Stimulated activated CD8-positive, alpha-beta memory T cell treated with anti-CD3 and anti-CD28 coated beads, Interleukin-4, amount 100 ng/mL, for 1 hour (primary cell): Measurements from ENCODE around the gene MGP.

Source experiments
- DNase-seq, 2 donors: peaks; one replicate each; pipeline ENCODE4 v3.0.0-alpha.2; 2020; ENCODE audit warnings: low read depth in 2 of 2, low spot score in 1 of 2

The MGP gene

GRCh38 chr12:14868916-14869506 is 16.6 kb downstream of the MGP start:
- no peak for DNase-seq

DNA sequence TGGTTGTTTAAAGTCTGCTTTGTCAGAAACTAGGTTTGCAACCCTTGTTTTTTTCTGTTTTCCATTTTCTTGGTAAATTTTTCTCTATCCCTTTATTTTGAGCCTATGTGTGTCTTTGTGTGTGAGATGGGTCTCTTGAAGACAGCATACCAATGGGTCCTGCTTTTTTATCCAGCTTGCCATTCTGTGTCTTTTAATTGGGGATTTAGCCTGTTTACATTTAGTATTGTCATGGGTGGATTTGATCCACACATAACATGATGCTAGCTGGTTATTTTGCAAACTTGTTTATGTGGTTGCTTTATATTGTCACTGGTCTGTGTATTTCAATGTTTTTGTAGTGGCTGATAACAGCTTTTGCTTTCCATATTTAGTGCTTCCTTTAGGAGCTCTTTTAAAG is 25.2 kb downstream of the MGP start:
- DNase-seq = no peak

DNA sequence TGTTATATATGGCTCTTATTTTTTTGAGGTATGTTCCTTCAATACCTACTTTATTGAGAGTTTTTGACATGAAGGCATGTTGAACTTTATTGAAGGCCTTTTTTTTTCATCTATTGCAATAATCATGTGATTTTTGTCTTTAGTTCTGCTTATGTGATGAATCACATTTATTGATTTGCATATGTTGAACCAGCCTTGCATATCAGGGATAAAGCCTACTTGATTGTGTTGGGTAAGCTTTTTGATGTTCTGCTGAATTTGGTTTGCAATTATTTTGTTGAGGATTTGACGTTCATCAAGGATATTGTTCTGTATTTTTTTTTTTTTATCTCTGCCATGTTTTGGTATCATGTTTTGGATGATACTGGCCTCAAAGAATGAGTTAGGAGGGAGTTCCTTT is 27.1 kb downstream of the MGP start:
- DNase-seq = no peak

- no peak for DNase-seq
Observed at GRCh38 chr12:14854586-14855183, 31.0 kb downstream of the MGP start.

DNA sequence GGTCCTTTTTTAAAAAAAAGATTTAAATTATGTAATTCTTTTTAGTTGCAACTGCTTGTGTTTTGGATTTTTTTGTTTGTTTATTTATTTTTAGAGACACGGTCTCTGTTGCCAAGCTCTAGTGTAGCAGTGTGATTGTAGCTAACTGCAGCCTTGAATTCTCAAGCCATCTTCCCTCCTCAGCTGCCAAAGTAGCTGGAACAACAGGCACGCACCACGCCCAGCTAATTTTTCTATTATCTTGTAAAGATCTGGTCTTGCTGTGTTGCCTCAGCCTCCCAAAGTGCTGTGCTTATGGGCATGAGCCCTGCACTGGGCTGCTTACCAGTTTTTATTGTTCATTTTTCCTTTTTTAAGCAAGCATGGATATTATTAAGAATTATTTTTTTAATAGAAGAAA is 31.7 kb downstream of the MGP start:
- DNase-seq = no peak

DNA sequence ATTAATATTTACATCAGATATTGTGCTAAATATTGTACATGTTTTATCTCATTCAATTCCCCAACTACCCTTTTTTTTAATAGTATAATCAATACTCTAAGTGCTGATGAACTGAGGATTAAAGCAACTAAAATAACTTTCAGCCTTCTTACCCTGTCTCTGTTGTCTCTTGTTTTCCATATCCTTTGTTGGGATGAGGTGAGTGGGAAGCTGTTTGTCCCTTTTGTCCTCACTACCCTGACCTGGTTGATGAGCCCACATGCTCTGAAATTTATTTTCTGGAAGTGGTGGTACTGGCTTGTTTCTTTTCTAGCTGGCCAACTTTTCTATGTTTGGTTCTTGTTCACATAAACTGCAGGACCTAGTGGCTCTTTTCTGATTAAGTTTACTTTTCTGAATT is 32.8 kb downstream of the MGP start:
- DNase-seq = no peak

DNA sequence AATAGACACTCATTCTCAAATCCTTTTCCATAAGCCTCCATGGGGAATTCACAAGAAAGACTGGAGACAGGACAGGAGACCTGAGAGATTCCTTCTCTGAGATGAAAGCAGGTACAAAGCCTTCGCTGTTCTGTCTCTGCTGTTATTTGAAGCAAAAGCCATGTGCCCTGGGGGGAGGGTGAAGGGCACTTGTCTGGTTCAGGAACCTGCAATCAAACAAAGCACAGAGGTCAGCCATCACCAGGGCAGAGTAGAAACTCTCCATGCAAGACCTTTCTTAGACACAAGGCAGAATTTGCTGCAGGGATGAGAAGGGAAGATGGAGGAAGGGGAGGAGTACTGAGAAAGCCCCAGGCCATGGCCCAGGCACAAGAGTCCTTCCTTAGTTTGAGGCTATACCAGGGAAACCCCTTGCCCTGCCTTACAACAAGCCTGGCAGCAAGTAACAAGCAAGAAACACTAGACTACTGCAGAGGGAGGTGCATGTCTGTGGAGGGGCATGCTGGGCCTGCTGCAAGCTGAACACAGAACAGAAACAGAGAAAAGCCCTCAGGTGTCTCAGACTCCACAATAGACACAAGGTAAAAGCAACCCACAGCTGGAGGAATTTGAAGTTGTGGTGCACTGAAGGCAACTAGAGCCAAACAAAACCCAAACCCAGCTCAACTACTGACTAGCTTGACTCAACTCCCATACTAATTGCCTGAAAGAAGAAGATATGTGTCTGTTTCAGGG is 34.6 kb downstream of the MGP start:
- no peak for DNase-seq

GRCh38 chr12:14849661-14850060 is 36.0 kb downstream of the MGP start:
- DNase-seq = no peak

- DNase-seq = no peak
Observed at GRCh38 chr12:14846876-14847580, 38.6 kb downstream of the MGP start.

DNA sequence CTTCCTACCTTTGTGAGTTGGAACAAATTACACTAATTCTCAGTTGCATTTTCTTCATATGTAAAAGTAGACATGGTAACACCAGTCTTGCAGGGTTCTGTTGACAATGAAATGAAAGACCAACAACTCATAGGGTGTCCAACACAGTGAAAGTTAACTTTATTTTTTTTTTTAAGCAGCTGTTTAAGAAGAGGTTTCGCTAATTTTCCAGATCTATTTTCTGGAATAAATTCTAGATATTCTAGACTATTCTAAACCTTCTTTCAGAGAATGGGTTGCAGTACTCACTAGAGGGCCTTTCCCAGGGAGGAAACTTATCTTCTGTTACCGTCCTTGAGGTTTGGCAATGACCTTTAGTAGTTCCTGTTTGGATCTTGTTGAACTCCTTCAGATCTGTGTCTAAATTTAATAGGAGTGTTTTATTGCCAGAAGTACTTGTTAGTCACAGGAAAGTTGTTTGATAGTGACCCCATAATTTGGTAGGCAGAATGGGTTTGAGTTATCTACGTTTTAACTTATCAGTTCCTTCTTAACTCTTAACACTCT is 39.5 kb downstream of the MGP start:
- DNase-seq = no peak

DNA sequence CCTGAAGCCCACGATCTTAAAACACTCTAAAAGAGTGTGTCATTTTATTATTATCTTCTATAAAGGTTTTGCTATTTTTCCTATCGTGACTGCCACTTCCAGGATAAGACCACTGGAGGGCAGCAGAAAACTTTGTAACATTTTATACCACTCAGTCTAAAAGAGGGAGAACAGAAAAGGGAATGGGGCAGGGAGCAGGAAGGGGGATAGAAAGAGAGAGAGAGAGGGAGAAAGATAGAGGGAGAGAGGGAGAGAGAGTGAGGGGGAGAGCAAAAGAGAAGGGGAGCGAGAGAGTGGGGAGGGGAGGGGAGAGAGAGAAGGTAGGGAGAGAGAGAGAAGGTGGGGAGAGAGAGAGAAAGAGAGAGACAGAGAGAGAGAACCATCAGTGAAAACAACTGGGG is 40.3 kb downstream of the MGP start:
- no peak for DNase-seq

DNA sequence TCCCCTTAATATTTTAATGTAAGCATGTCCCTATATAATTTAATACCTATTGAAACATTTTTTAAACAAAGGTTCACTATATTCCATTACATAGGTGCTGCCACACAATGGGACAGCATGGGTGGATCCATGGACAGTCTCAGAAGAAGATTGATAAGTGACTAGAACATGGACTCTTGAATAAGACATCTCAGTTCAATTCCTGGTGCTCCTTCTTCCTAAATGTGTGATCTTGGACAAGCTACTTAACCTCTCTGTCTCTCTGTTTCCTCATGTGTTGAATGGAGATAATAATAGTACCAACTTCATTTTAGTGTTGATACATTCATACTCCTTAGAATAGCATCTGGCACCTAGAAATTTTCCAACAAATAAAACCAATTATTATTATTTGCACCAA is 41.3 kb downstream of the MGP start:
- no peak for DNase-seq

DNA sequence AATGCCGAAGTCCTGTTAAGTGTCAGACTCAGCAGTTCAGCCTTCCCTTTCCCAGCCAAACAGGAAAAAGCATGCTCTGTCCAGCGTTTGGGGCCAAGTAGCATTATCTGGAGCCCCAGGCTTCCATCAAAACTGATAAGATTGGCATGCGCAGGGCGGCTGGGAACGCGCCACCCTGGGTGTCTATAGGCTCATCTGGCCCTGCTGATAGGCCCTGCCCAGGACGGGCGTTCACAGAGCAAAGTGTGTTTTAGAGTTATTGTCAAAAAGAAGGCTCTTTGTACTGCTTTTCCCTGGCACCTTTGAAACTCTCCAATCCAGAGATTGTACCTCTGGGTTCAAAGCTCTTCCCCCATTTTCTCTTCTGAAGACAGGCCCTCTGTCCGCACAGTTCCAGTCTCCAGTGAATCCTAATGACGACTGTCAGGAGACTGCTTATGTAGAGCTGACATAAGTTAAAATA is 42.2 kb downstream of the MGP start, which contains the start of gene ART4:
Gene ART4, minus strand, starts transcription at position 102 of the 463 bp plus-strand sequence. CDS start 413 bp downstream, outside the sequence.
- no peak for DNase-seq

DNA sequence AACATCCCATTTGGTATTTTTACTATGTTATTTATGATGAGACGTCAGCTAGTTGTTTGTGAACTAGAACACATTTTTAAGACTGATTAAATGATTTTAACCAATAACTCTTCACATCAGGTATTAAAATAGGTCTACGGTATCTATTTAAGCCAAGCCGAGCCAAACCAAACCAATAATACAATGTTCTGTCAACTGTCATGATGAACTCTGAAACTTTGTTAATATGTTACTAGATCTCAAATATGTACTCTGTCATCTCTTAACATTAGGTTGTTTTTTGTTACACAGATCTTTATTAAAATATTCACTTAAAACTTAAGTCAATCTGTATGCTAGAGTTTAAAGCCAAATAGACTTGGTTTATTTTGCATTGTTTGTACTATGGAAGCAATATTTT is 43.3 kb downstream of the MGP start:
- no peak for DNase-seq

DNA sequence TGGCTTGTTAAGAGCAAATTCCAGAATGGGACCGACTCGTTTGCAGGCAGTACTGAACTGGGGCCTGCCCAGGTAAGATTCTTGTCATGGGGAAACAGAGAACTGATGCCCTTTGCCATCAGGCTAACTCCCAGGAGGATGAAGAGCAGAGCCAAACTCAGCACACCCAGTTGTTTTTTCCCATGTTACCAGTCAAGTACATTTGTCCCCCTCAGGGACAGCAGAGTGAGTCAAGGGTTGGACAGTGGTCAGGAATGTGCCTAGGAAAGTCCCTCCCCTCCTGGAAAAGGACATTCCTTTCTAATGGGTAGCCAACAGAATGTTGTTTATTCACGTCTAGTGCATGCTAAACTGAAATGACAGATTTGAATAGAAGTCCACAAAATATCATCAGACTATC is 43.9 kb downstream of the MGP start:
- no peak for DNase-seq

DNA sequence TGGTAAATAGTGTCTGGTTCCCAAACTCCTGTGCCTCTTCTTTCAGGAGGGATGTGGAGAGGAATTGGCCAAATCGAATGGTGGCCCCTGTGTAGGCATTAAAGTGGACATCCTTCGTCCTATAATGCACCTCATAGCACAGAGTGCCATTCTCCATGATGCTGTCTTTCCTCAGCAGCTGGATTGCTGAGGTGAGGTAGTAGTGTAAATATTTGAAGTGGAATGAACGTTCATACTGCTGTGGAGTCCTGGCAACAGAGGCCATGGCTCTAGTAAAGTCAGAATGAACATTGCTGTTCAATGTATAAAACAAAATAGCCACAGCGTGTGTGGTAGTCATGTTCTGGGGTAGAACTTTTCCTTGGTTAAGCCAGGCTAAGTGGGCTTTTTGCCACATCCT is 45.0 kb downstream of the MGP start:
- no peak for DNase-seq

DNA sequence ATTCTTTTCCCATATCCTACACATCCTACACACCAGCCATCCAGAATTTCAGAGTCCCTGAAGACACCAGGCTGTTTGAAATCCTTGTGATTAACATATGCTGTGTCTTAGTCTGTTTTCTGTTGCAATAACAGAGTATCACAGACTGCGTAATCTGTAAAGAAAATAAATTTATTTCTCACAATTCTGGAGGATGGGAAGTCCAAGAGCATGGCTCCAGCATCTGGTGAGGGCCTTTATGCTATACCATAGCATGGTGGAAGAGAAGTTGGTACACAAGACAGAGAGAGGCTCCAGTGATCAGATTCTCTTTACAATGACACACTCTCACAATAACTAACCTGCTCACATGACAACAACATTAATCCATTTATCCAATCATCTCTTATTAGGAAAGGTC is 46.4 kb downstream of the MGP start:
- DNase-seq = no peak

DNA sequence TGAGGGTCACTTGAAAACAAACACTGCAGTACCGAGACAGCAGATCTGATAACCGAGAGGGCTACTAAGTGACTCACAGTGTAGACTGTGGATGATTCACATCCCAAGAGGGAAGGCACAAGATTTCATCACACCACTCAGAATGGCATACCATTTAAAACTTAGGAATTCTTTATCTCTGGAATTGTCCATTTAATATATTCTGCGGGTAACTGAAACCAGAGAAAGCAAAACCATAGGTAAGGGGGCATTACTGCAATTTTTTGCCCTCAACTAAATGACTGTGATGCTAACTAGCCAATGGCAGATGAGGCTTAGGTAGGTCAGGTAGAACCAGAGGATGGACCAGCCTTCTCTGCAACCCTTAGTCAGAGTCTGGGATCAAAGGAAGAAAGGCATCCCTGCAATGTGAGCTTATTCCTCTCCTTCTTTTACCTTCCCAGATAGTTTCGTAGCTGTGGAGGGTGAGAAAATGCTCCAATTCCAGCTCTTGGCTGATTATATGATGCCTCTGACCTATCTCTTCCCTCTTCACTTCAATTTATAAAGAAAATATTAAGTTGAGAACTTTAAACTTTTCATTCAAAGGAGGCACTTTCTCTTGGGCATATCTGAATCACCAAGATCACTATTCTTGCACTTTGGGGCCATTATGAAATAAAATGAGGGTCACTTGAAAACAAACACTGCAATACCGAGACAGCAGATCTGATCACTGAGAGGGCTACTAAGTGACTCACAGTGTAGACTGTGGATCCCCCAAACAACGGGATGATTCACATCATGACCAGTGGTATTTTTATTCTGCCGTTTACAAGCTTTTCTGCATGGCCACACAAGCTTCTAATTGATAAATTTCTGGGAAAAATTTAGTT is 49.1 kb downstream of the MGP start:
- no peak for DNase-seq

DNA sequence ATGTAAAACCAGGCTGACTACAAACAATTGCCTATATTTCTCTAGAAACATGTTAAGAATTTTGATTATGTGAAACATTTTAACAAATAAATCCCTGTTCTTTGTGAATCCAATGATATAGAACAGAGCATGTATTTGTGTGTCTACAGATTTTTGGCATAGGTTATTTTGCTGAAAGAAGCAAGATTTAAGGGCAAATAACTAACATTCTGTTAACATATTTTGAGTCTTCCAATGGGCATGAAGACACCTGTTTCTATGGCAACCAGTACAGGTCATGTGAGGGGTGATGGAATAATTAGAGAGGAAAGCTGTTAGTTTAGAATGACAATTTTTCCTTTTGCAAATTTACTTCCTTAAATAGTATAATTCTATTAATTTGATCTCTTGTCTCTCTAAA is 51.1 kb downstream of the MGP start:
- no peak for DNase-seq

DNA sequence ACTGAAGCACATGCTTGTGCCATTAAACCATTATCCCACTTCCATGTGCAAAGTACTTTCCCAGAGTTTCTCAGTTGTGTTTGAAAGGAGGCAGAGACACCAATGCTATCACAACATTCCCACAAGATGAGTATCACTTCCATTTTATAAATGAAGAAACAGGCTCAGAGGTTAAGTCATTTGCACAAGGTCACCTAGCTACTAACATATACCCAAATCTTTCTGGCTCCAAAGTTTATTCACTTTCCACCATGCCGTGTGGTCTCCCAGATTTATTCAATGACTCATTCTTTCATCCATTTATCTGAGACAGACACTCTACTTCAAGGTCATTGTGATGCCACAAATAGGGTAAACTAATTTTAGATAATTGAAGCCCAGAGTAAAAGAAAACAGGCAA is 51.7 kb downstream of the MGP start:
- no peak for DNase-seq

DNA sequence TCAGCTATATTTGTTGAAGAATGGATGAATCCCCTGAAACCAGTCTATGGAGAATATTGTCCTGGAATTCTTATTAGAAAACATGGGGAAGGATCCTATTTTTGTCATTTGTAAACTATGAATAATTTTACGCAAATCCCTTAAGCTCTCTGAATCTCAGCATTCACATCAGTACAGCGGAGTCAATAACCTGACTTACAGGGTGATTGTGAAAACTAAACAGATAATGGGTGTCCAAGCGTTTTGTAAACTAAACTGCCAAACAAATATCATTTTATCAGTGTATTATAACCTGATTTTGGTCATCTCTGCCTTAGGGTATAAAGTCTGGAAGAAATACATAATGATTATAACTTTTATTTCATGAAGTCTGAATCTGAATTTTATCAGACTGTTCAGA is 52.3 kb downstream of the MGP start:
- no peak for DNase-seq
